Right lobe of liver (tissue), 6 donors: ENCODE results near the gene TMEM232. TPM values are rescaled to one million over a fixed set of nuclear protein-coding genes. Genes with fewer than 3 reads are reported as not detected.
A peak's percentile ranks its signal among the peaks of the same experiment; 100 is the strongest.

Experiments used
- ATAC-seq, 4 donors: fragments of 200-7000 bp; cut with Tn5 transposase; one replicate each; pipeline ENCODE4 v1.9.1; 2020; ENCODE audit warnings: mild to moderate bottlenecking in 4 of 4, moderate library complexity in 4 of 4
- DNase-seq, 3 donors: peaks; one replicate each; pipeline ENCODE4 v3.0.0-alpha.2; 2020
- H3K27ac ChIP-seq, 3 donors: fragments of 200-600 bp; one replicate each; pipeline ENCODE4 v1.8.0; 2022
- H3K27me3 ChIP-seq, 2 donors: fragments of 200-600 bp; one replicate each; pipeline ENCODE4 v1.8.0; 2022
- H3K36me3 ChIP-seq, 4 donors: fragments of 200-600 bp; sonication (generic) in 1 of 4; one replicate each; pipeline versions ENCODE4 v1.5.1 to v1.8.0; 2017 to 2022; ENCODE audit warnings: control low read depth in 1 of 4
- H3K4me1 ChIP-seq, 4 donors: fragments of 200-600 bp; sonication (generic) in 1 of 4; one replicate each; pipeline versions ENCODE4 v1.5.1 to v1.8.0; 2017 to 2022; ENCODE audit warnings: control low read depth in 1 of 4
- H3K4me3 ChIP-seq, 3 donors: fragments of 200-600 bp; one replicate each; pipeline ENCODE4 v1.8.0; 2022
- H3K9me3 ChIP-seq, 4 donors: fragments of 200-600 bp; sonication (generic) in 1 of 4; one replicate each; pipeline versions ENCODE4 v1.5.1 to v1.8.0; 2017 to 2022; ENCODE audit warnings: control low read depth in 1 of 4
- POLR2A ChIP-seq: fragments of 450-650 bp; IDR thresholded peaks from one replicate; pipeline ENCODE4 v1.6.1; 2017; ENCODE audit warnings: antibody characterized with exemption, mild to moderate bottlenecking
- WGBS: methylation state at CpG from one replicate; pipeline ENCODE4 v1.1.6; 2018; ENCODE audit warnings: low coverage, low lambda C conversion rate; ENCODE audit not compliant: insufficient coverage; ENCODE audit errors: missing lambda C conversion rate; 5-methylcytosine and 5-hydroxymethylcytosine counted together
- intact Hi-C, 2 donors: fragments of 100-400 bp; cut with DNase I; formaldehyde crosslinking; loops; one replicate each; pipeline versions ENCODE4 v1.11.2 to v1.14.1; 2022
- long read RNA-seq: library from polyadenylated mRNA; unstranded; transcript quantifications from one replicate; pipeline ENCODE4 v2.0.0, GENCODE V29; 2019
- total RNA-seq, 6 experiments: library from RNA; depleted of rRNA in 2 of 6; stranded (reverse); fragments of >200 nt in 2 of 6; fragmentation: NEBNext Ultra II Directional in 3 of 6; extraction: Animal tissue kit (Norgen Biotek cat#: 25700) in 3 of 6; gene quantifications; one replicate each; pipeline versions ENCODE4 v1.1.0 to v1.2.4, GENCODE V29; 2016 to 2023
- TF ChIP-seq, protein P1 (sequence below), 4 donors: fragments of 200-600 bp in 3 of 4; fragments of 450-650 bp in 1 of 4; IDR thresholded peaks; one replicate each; pipeline versions ENCODE4 v1.5.1 to v1.8.0; 2016 to 2022; ENCODE audit warnings: antibody characterized with exemption in 4 of 4, mild to moderate bottlenecking in 2 of 4
- donor health status: DM: no; HTN: yes; CAD: no.
- donor health status: DM: no; HTN: no; CAD: no.
- donor health status: DM: no; HTN: no; CAD: no.
- donor health status: DM: no; HTN: yes; CAD: no.
- donor health status: DM: no; HTN: yes; CAD: no.

TMEM232 gene
- total RNA-seq = 1 to 10 TPM in 2 of 6 experiments, under 1 TPM in 4; 0.31 to 1.3 (median 0.68) TPM
- long read RNA-seq = 0 reads

DNA sequence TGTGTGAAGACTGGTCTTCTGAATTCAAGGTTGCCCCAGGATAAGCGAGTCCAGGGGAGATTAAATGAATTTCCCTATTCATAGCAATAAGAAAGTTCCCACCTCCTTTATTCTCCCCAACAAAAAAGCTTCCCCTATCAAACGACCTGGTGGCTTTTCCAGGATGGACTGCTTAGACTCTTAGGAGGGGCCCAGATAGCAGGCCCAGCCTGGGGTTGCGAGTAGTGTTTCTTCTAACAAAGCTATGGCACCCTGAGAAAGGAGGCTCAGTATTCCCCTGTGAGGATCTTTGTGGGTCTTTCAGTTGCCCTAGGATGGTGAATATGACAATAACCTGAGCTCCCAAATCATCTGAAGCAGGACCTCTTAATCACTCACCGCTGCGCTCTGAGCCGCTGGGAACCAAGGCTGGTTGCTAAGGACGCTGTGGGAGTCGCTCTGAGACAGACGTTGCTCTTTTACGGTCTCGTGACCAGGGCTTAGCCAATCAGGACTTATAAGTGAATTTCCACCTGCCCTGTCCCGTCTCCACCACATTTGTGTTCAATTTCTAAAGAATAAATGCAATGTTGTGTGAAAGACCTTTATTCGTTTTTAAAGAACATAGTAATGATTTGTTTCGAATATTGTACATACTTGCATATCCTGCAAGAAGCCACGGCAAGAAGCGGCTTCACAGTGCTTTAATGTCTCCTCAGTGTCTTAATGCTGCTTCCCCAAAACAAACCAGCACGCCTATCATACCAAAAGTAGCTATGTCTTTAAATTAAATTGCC is at the start of gene TMEM232:
Gene TMEM232 (minus strand): TSS at position 423 of the 776 bp plus-strand sequence. CDS start 59,319 bp downstream, outside the sequence.
- 37% methylated on average over 16 of the region's 17 CpGs for WGBS
- peak within 1 kb of the TSS in 1 of 3 donors; percentile 49 for H3K27ac ChIP-seq
- peak; percentile 75 to 87 (median 82) for DNase-seq

DNA sequence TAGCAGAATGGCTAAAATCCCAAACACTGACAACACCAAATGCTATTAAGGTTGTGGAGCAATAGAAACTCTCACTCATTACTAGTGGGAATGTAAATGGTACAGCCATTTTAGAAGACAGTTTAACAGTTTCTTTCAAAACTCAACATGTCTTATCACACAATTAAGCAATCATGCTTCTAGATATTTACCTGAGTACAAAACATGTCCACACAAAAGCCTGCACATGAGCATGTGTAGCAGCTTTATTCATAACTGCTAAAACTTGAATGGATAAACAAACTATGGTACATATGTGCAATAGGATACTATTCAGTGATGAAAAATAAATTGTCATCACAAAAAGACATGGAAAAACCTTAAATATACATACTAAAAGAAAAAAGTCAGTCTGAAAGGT is 43.8 kb upstream of the TMEM232 start:
- no peak overlapping the region for H3K4me3 ChIP-seq
- H3K36me3 ChIP-seq = no peaks in the 10 kb centered on the region
- no peak overlapping the region for H3K27ac ChIP-seq
- ATAC-seq (no peak), DNase-seq (no peak)
- H3K9me3 ChIP-seq = no peaks in the 10 kb centered on the region
- TF ChIP-seq, protein P1, sequence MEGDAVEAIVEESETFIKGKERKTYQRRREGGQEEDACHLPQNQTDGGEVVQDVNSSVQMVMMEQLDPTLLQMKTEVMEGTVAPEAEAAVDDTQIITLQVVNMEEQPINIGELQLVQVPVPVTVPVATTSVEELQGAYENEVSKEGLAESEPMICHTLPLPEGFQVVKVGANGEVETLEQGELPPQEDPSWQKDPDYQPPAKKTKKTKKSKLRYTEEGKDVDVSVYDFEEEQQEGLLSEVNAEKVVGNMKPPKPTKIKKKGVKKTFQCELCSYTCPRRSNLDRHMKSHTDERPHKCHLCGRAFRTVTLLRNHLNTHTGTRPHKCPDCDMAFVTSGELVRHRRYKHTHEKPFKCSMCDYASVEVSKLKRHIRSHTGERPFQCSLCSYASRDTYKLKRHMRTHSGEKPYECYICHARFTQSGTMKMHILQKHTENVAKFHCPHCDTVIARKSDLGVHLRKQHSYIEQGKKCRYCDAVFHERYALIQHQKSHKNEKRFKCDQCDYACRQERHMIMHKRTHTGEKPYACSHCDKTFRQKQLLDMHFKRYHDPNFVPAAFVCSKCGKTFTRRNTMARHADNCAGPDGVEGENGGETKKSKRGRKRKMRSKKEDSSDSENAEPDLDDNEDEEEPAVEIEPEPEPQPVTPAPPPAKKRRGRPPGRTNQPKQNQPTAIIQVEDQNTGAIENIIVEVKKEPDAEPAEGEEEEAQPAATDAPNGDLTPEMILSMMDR (IDR thresholded peaks at IDR 0.05) = no peak
- TF ChIP-seq POLR2A = no peak
- intact Hi-C loops = no loop called here
- no peaks in the 10 kb centered on the region for H3K27me3 ChIP-seq
- no peaks in the 10 kb centered on the region for H3K4me1 ChIP-seq

More for the DNA sequence above, at the start of gene TMEM232:
- ATAC-seq = peak; percentile 99 to 100 (median 100)
- H3K36me3 ChIP-seq = no peaks in the 10 kb centered on the region
- no peaks in the 10 kb centered on the region for H3K27me3 ChIP-seq
- no peaks in the 10 kb centered on the region for H3K4me1 ChIP-seq
- H3K4me3 ChIP-seq = peak within 1 kb of the TSS; percentile 31 to 62 (median 52)
- intact Hi-C loops = no loop called here
- TF ChIP-seq POLR2A = no peak
- TF ChIP-seq, protein P1 (IDR thresholded peaks at IDR 0.05) = no peak
- H3K9me3 ChIP-seq = no peaks in the 10 kb centered on the region

DNA sequence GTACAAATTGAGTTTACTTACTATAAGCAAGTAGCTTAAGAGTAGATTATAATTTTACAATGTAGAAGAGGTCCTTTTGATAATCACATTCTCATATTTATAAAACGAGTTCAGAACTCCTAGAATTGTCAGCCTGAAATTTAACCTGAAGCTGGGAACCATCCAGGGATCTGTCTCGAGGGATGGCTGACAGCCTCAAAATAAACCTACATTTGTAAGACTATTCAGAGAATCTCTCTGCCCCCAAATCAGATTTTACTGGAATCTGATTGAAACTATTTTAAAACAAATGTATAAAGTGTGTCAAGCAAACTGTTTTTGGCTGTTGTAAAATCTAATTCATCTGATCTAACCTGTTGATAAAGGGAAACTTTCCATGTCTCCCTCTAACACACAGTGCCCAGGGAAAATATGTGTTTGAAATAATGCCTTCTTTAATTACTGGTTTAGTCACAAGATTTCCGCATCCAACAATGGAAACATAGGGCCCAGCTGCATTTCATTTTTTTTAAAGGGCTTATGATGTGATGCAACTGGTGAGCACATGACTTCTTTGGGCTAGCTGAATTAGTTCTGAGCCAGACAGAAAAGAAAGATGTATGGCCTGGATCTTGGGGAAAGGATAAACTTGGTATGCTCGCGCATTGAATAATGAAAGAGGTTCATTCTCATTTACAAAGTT is 42.7 kb upstream of the TMEM232 start:
- intact Hi-C loops = no loop called here
- H3K27ac ChIP-seq = no peak overlapping the region
- ATAC-seq = no peak
- DNase-seq = no peak
- no peak overlapping the region for H3K4me3 ChIP-seq
- H3K27me3 ChIP-seq = no peaks in the 10 kb centered on the region
- TF ChIP-seq POLR2A = no peak
- TF ChIP-seq, protein P1 (IDR thresholded peaks at IDR 0.05) = no peak
- H3K36me3 ChIP-seq = no peaks in the 10 kb centered on the region
- no peaks in the 10 kb centered on the region for H3K4me1 ChIP-seq
- no peaks in the 10 kb centered on the region for H3K9me3 ChIP-seq
- 53% methylated on average over 5 of the region's 5 CpGs for WGBS

DNA sequence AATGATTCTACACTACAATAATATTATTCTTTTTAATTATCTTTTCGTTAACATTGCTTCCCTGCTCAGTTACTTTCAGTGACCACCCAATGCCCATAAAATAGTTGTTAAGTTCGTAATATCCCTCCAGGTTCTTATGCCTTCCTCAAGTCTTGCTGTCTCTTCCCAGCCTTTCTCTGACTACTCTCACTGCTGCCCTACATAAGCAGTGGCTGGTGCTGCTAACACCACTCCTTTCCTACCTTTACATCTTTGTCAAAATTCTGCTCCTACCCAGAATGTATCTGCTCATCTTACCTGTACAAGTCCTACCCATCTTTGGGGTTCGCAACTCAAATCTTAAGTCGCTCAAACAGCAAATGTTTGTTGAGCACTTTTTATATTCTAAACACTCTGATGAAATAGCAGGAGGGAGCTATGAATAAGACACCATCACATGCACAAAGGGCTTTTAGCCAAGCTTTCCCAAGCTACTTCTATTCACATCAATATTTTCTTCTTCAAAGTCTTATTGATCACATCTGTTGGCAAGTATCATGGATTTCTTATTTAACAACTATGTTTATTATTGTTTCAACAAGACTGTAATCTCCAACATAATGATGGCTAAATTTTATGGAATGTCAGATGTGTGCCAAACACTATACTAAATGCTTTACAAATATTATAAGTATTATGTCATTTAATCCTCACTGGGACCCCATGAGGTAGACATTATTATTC is 41.8 kb upstream of the TMEM232 start:
- DNase-seq (no peak), ATAC-seq (no peak)
- Histone ChIP-seq H3K9me3 (no peaks in the 10 kb centered on the region), H3K4me1 (no peaks in the 10 kb centered on the region), H3K27me3 (no peaks in the 10 kb centered on the region), H3K27ac (no peak overlapping the region), H3K4me3 (no peak overlapping the region), H3K36me3 (peaks cover 0 to 1% (median 0%) of the 10 kb centered on the region in 4 donors)
- WGBS = 50% methylated on average over 4 of the region's 4 CpGs
- no peak for TF ChIP-seq POLR2A
- TF ChIP-seq, protein P1 (IDR thresholded peaks at IDR 0.05) = no peak
- intact Hi-C loops = no loop called here
